ENCODE results near the gene DPH6. TPM values are rescaled to one million over a fixed set of nuclear protein-coding genes. Genes with fewer than 3 reads are reported as not detected.

DPH6 gene
- total and polyA plus RNA-seq, 4 donors: 4.8 to 21.0 (median 12.9) TPM

- no peaks in the 10 kb centered on the region for H3K27me3 ChIP-seq (ENCODE audit: control insufficient read depth in 1 of 2, insufficient read depth in 2 of 2, low read length in 1 of 2)
- intact Hi-C loops (cut with DNase I): loop anchor here (5.0 to 10.0 kb wide), 4 partner anchors 58 to 205 kb away; no protein-coding TSS in a partner anchor
- no peaks in the 10 kb centered on the region for H3K36me3 ChIP-seq (ENCODE audit: control insufficient read depth in 1 of 2, insufficient read depth in 2 of 2, low read length in 1 of 2)
- no peak overlapping the region for H3K4me3 ChIP-seq (ENCODE audit: low read length in 2 of 2)
- H3K9me3 ChIP-seq (ENCODE audit: control insufficient read depth, low read length): no peaks in the 10 kb centered on the region
- ATAC-seq (ENCODE audit: low FRiP score) (no peak), DNase-seq (no peak)
- WGBS, 2 donors: 82 to 86% methylated on average over 4 of the region's 4 CpGs
- no peaks in the 10 kb centered on the region for H3K4me1 ChIP-seq (ENCODE audit: control insufficient read depth in 1 of 2, insufficient read depth in 2 of 2, low read length in 2 of 2)
- no peak overlapping the region for H3K27ac ChIP-seq (ENCODE audit: low read depth in 1 of 2, low read length in 2 of 2)
These were observed 3.6 kb upstream of the DPH6 start for GRCh38 chr15:35549567-35549966.

GRCh38 chr15:35548435-35548834 lies 2.5 kb upstream of the DPH6 start:
- Histone ChIP-seq H3K9me3 (ENCODE audit: control insufficient read depth, low read length) (no peaks in the 10 kb centered on the region), H3K4me3 (ENCODE audit: low read length in 2 of 2) (no peak overlapping the region), H3K27me3 (ENCODE audit: control insufficient read depth in 1 of 2, insufficient read depth in 2 of 2, low read length in 1 of 2) (no peaks in the 10 kb centered on the region), H3K36me3 (ENCODE audit: control insufficient read depth in 1 of 2, insufficient read depth in 2 of 2, low read length in 1 of 2) (no peaks in the 10 kb centered on the region), H3K4me1 (ENCODE audit: control insufficient read depth in 1 of 2, insufficient read depth in 2 of 2, low read length in 2 of 2) (no peaks in the 10 kb centered on the region), H3K27ac (ENCODE audit: low read depth in 1 of 2, low read length in 2 of 2) (no peak overlapping the region)
- ATAC-seq (ENCODE audit: low FRiP score): no peak
- 98 to 99% methylated on average over 2 of the region's 2 CpGs for WGBS, 2 donors
- intact Hi-C loops (cut with DNase I): loop anchor here (5.0 to 10.0 kb wide), 4 partner anchors 59 to 206 kb away; no protein-coding TSS in a partner anchor
- DNase-seq: no peak

- DNase-seq (no peak), ATAC-seq (ENCODE audit: low FRiP score) (no peak)
- H3K4me3 ChIP-seq (ENCODE audit: low read length in 2 of 2): no peak overlapping the region
- WGBS, 2 donors: 83 to 85% methylated on average over 11 of the region's 11 CpGs
- H3K4me1 ChIP-seq (ENCODE audit: control insufficient read depth in 1 of 2, insufficient read depth in 2 of 2, low read length in 2 of 2): no peaks in the 10 kb centered on the region
- no peaks in the 10 kb centered on the region for H3K27me3 ChIP-seq (ENCODE audit: control insufficient read depth in 1 of 2, insufficient read depth in 2 of 2, low read length in 1 of 2)
- no peaks in the 10 kb centered on the region for H3K9me3 ChIP-seq (ENCODE audit: control insufficient read depth, low read length)
- H3K27ac ChIP-seq (ENCODE audit: low read depth in 1 of 2, low read length in 2 of 2): no peak overlapping the region
- H3K36me3 ChIP-seq (ENCODE audit: control insufficient read depth in 1 of 2, insufficient read depth in 2 of 2, low read length in 1 of 2): no peaks in the 10 kb centered on the region
- intact Hi-C loops (cut with DNase I): loop anchor here (5.0 to 10.0 kb wide), 4 partner anchors 59 to 207 kb away; no protein-coding TSS in a partner anchor
These were observed 1.9 kb upstream of the DPH6 start for GRCh38 chr15:35547775-35548364.

- ATAC-seq (ENCODE audit: low FRiP score): peak; percentile 29
These were observed 781 bp upstream of the DPH6 start for GRCh38 chr15:35546511-35547381.

GRCh38 chr15:35545316-35545823 lies 595 bp downstream of the DPH6 start:
- DNase-seq: peak; percentile 62 to 80
- intact Hi-C loops (cut with DNase I): loop anchor here (5.0 to 10.0 kb wide), 4 partner anchors 62 to 209 kb away; no protein-coding TSS in a partner anchor
- peak overlapping the region; percentile 40 to 90 for H3K4me3 ChIP-seq (ENCODE audit: low read length in 2 of 2)
- H3K9me3 ChIP-seq (ENCODE audit: control insufficient read depth, low read length): no peaks in the 10 kb centered on the region
- no peaks in the 10 kb centered on the region for H3K36me3 ChIP-seq (ENCODE audit: control insufficient read depth in 1 of 2, insufficient read depth in 2 of 2, low read length in 1 of 2)
- no peaks in the 10 kb centered on the region for H3K27me3 ChIP-seq (ENCODE audit: control insufficient read depth in 1 of 2, insufficient read depth in 2 of 2, low read length in 1 of 2)
- WGBS, 2 donors: 1% methylated on average over 15 of the region's 15 CpGs
- peak overlapping the region; percentile 62 to 96 for H3K27ac ChIP-seq (ENCODE audit: low read depth in 1 of 2, low read length in 2 of 2)
- ATAC-seq (ENCODE audit: low FRiP score): peak; percentile 75
- no peaks in the 10 kb centered on the region for H3K4me1 ChIP-seq (ENCODE audit: control insufficient read depth in 1 of 2, insufficient read depth in 2 of 2, low read length in 2 of 2)

More at GRCh38 chr15:35546511-35547381, 781 bp upstream of the DPH6 start:
- DNase-seq: no peak
- Histone ChIP-seq H3K9me3 (ENCODE audit: control insufficient read depth, low read length) (no peaks in the 10 kb centered on the region), H3K36me3 (ENCODE audit: control insufficient read depth in 1 of 2, insufficient read depth in 2 of 2, low read length in 1 of 2) (no peaks in the 10 kb centered on the region), H3K27me3 (ENCODE audit: control insufficient read depth in 1 of 2, insufficient read depth in 2 of 2, low read length in 1 of 2) (no peaks in the 10 kb centered on the region), H3K27ac (ENCODE audit: low read depth in 1 of 2, low read length in 2 of 2) (no peak overlapping the region), H3K4me3 (ENCODE audit: low read length in 2 of 2) (peak overlapping the region; percentile 40 to 90), H3K4me1 (ENCODE audit: control insufficient read depth in 1 of 2, insufficient read depth in 2 of 2, low read length in 2 of 2) (no peaks in the 10 kb centered on the region)
- WGBS, 2 donors: 53 to 58% methylated on average over 14 of the region's 14 CpGs
- intact Hi-C loops (cut with DNase I): loop anchor here (5.0 to 10.0 kb wide), 4 partner anchors 61 to 208 kb away; no protein-coding TSS in a partner anchor

GRCh38 chr15:35540885-35541284 lies 5.1 kb downstream of the DPH6 start:
- no peaks in the 10 kb centered on the region for H3K9me3 ChIP-seq (ENCODE audit: control insufficient read depth, low read length)
- H3K27ac ChIP-seq (ENCODE audit: low read depth in 1 of 2, low read length in 2 of 2): no peak overlapping the region
- DNase-seq (no peak), ATAC-seq (ENCODE audit: low FRiP score) (no peak)
- intact Hi-C loops (cut with DNase I): loop anchor here in 1 of 2 donors (10.0 kb wide), 2 partner anchors 154 to 214 kb away; no protein-coding TSS in a partner anchor
- no peaks in the 10 kb centered on the region for H3K27me3 ChIP-seq (ENCODE audit: control insufficient read depth in 1 of 2, insufficient read depth in 2 of 2, low read length in 1 of 2)
- H3K4me1 ChIP-seq (ENCODE audit: control insufficient read depth in 1 of 2, insufficient read depth in 2 of 2, low read length in 2 of 2): peaks cover 0 to 2% of the 10 kb centered on the region in 2 donors
- H3K4me3 ChIP-seq (ENCODE audit: low read length in 2 of 2): no peak overlapping the region
- 63% methylated on average over 1 of the region's 1 CpG for WGBS, 2 donors
- no peaks in the 10 kb centered on the region for H3K36me3 ChIP-seq (ENCODE audit: control insufficient read depth in 1 of 2, insufficient read depth in 2 of 2, low read length in 1 of 2)

GRCh38 chr15:35540021-35540420 lies 5.9 kb downstream of the DPH6 start:
- Histone ChIP-seq H3K4me1 (ENCODE audit: control insufficient read depth in 1 of 2, insufficient read depth in 2 of 2, low read length in 2 of 2) (peaks cover 0 to 2% of the 10 kb centered on the region in 2 donors), H3K36me3 (ENCODE audit: control insufficient read depth in 1 of 2, insufficient read depth in 2 of 2, low read length in 1 of 2) (no peaks in the 10 kb centered on the region), H3K4me3 (ENCODE audit: low read length in 2 of 2) (no peak overlapping the region), H3K9me3 (ENCODE audit: control insufficient read depth, low read length) (no peaks in the 10 kb centered on the region), H3K27ac (ENCODE audit: low read depth in 1 of 2, low read length in 2 of 2) (no peak overlapping the region), H3K27me3 (ENCODE audit: control insufficient read depth in 1 of 2, insufficient read depth in 2 of 2, low read length in 1 of 2) (no peaks in the 10 kb centered on the region)
- DNase-seq (no peak), ATAC-seq (ENCODE audit: low FRiP score) (no peak)
- WGBS, 2 donors: 97 to 100% methylated on average over 2 of the region's 2 CpGs
- intact Hi-C loops (cut with DNase I): loop anchor here in 1 of 2 donors (10.0 kb wide), 2 partner anchors 155 to 215 kb away; no protein-coding TSS in a partner anchor

- no peaks in the 10 kb centered on the region for H3K27me3 ChIP-seq (ENCODE audit: control insufficient read depth in 1 of 2, insufficient read depth in 2 of 2, low read length in 1 of 2)
- no peaks in the 10 kb centered on the region for H3K9me3 ChIP-seq (ENCODE audit: control insufficient read depth, low read length)
- H3K27ac ChIP-seq (ENCODE audit: low read depth in 1 of 2, low read length in 2 of 2): no peak overlapping the region
- DNase-seq (no peak), ATAC-seq (ENCODE audit: low FRiP score) (no peak)
- H3K4me1 ChIP-seq (ENCODE audit: control insufficient read depth in 1 of 2, insufficient read depth in 2 of 2, low read length in 2 of 2): peaks cover 0 to 8% of the 10 kb centered on the region in 2 donors
- H3K36me3 ChIP-seq (ENCODE audit: control insufficient read depth in 1 of 2, insufficient read depth in 2 of 2, low read length in 1 of 2): no peaks in the 10 kb centered on the region
- intact Hi-C loops (cut with DNase I): no loop called here
- no peak overlapping the region for H3K4me3 ChIP-seq (ENCODE audit: low read length in 2 of 2)
- 48 to 49% methylated on average over 2 of the region's 2 CpGs for WGBS, 2 donors
These were observed 10.5 kb downstream of the DPH6 start for GRCh38 chr15:35535365-35535916.

All from aorta (tissue), 5 donors.